ENCODE results near the gene PSTPIP1.

The PSTPIP1 gene

DNA sequence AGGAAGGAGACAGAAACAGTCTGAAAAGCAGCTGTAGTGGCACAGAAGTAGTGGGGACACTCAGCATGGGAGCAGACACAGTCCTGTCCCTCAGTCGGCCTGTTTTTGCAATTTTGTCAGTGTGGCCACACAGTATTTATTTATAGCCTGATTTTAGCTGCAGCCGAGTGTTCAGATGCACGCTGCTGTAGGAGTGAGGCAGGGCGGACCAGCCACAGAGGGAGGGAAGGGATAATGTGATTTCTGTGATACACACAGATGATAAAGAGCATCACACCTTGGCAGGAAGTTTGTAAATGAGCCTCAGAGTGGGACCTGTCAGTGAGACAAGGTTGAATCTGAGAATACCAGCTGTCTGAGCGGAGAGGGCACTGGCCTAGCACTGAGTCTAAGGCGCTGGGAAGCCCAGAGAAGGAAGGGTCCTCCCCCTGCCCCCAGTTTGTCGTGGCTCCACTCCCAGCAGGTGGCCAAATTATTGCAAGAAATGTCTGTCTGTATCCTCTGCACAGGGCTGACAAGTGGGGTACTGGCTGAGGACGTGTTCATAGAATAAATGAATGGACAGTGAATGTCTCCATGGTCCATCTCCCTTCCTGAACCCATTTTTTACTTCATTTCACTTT lies 3.8 kb downstream of the PSTPIP1 start:
- DNase-seq (ENCODE audit: low read depth in 2 of 2), result no peak

DNA sequence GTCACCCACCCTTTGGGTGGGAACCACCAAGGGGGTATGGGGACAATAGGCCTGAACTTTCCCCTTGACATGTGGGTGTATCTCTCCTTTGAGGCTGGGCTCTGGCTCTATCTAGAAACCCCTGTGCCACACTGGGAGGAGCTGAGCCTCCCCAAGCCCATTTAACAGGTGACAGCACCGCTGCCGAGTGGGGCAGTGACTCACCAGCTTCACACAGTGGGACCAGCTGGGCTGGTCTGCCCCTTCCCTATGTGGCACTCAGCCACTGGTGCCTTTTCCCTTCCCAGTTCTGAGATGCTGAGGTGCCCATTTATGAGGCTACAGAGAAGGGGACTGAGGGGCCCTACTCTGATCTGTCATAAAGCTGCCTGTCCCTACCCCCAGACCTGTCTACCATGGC lies 5.1 kb downstream of the PSTPIP1 start:
- DNase-seq (ENCODE audit: low read depth in 2 of 2), result no peak

GRCh38 chr15:77001351-77001750 lies 6.4 kb downstream of the PSTPIP1 start:
- no peak for DNase-seq (ENCODE audit: low read depth in 2 of 2)

DNA sequence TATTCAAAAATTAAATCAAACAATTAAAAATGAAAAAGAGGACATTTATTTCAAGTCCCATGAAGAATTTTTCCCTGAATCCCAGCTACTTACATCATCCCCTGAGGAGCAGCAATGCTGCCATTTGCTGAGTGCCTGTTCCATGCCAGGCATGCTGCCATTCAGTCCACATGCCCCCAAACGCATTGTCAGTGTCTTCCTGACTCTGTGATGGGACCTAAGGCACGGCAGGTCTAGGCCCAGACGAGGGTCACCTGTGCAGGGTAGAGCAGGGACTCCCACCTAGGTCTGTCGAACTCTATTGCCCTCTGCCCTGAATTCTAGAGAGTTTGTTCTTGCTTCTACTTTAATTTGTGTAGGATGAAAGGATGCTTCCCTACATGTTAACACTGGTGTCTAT lies 7.0 kb downstream of the PSTPIP1 start:
- DNase-seq (ENCODE audit: low read depth in 2 of 2), result no peak

DNA sequence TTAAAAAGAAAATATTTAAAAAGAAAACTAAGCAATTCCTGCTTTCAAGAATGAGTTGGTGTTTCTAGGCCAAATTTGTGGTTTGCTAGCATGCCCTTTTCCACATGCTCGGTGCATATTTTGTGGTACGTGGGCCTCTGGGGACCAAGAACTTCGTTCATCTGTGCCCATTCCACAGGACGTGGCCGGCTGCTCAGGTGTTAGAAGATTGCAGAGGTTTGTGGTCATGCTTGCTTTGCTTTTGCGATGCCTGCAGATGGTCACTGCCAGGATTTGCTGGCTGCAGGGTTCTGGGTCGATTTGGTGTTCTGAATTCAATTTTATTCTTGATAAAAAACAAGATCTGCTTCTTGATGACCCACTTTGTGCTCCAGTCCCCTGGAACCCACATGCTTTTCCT lies 7.5 kb downstream of the PSTPIP1 start:
- DNase-seq (ENCODE audit: low read depth in 2 of 2), result no peak

DNA sequence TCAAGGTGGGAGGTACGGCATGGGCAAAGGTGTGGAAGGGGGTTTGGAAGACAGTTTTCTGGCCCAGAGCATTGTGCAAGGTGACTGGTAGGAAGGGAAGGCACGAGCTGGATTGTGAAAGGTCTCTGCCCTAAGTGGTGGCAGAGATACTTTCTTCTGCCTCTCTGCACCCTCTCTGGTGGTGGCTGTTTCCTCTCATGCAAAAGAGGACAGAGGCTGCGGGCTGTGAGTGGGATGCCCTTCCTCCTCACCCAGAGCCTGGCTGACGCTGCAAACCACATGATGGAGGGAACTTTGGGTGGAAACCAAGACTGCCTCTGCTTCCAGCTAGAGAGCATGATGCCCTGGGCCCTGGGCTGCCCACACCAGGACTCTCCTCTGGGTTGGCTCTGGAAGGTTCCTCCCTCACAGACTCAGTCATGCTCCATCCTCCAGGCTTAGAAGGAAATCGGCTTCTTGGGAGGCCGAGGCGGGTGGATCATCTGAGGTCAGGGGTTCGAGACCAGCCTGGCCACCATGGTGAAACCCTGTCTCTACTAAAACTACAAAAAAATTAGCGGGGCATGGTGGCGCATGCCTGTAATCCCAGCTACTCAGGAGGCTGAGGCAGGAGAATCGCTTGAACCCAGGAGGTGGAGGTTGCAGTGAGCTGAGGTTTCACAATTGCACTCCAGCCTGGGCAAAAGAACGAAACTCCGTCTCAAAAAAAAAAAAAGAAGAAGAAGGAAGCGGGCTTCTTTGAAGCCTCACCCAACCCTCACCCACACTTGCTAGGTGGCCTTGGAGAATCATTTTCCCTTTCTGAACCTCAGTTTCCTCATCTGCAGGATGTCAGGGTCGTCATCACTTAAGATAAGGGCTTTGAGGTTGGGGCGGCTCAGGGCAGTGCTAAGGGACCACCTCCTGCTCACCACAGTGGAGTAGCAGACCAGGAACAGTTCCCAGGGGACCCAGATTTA lies 8.3 kb downstream of the PSTPIP1 start:
- no peak for DNase-seq (ENCODE audit: low read depth in 2 of 2)

- DNase-seq (ENCODE audit: low read depth in 2 of 2), result no peak
Observed at GRCh38 chr15:77004189-77004588, 9.3 kb downstream of the PSTPIP1 start.

DNA sequence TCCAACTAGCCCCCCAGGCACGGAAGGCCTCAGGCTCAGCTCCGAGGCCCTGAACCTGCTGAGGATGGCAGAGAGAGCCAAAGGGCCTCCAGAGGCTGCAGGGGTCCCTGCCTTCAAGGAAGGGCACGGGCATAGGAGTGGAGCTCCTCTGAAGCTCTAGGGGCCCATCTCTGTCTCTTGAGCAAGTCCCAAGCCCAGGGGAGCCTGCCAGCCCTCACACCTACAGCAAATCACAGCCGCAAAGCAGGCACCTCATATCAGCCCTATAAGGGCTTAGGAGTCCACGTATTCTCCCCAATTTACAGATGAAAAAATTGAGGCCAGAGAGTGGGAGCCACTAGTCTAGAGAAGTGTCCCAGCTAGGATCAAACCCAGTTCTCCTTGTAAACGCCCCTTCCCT lies 14.2 kb downstream of the PSTPIP1 start:
- no peak for DNase-seq (ENCODE audit: low read depth in 2 of 2)

- no peak for DNase-seq (ENCODE audit: low read depth in 2 of 2)
Observed at GRCh38 chr15:77009646-77010311, 14.9 kb downstream of the PSTPIP1 start.

- DNase-seq (ENCODE audit: low read depth in 2 of 2), result no peak
Observed at GRCh38 chr15:77010312-77010686, 15.4 kb downstream of the PSTPIP1 start.

DNA sequence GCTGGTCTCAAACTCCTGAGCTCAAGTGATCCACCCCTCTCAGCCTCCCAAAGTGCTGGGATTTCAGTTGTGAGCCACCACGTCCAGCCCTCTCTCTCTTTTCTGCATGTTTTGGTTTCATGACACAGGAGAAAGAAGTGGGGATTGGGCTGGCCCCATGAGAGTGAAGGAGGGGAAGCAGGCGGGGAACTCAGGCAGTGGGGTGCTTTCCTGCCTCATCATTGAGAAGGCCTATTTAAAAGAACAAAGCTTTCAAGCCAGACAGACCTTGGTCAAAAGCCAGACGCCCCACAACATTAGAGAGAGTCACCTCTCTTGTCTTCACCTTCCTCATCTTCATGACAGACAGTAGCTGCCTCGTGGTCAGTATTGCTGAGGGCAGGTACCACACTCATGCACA lies 15.9 kb downstream of the PSTPIP1 start:
- DNase-seq (ENCODE audit: low read depth in 2 of 2), result no peak

GRCh38 chr15:77012117-77012712 lies 17.3 kb downstream of the PSTPIP1 start:
- no peak for DNase-seq (ENCODE audit: low read depth in 2 of 2)

DNA sequence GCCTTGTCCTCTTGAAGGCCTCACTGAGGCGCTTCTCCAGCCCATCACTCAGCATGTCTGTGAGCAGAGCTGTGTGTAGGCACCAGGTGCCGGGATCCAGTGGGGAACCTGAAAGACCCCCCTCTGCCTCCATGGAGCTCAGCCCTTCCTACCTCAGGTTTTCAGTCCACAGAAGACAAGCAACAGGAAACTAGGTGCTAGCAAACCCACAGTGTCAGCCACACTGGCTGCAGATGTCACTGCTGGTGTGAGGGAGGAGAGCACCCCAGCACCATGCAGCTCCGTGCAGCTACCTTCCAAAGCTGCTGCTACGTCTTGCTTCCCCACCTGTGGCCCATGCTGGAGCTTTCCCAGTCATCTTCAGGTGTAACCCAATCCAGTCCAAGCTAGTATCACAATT lies 17.9 kb downstream of the PSTPIP1 start:
- no peak for DNase-seq (ENCODE audit: low read depth in 2 of 2)

GRCh38 chr15:77013776-77014131 lies 18.8 kb downstream of the PSTPIP1 start:
- DNase-seq (ENCODE audit: low read depth in 2 of 2), result peak; percentile 78 to 83

DNA sequence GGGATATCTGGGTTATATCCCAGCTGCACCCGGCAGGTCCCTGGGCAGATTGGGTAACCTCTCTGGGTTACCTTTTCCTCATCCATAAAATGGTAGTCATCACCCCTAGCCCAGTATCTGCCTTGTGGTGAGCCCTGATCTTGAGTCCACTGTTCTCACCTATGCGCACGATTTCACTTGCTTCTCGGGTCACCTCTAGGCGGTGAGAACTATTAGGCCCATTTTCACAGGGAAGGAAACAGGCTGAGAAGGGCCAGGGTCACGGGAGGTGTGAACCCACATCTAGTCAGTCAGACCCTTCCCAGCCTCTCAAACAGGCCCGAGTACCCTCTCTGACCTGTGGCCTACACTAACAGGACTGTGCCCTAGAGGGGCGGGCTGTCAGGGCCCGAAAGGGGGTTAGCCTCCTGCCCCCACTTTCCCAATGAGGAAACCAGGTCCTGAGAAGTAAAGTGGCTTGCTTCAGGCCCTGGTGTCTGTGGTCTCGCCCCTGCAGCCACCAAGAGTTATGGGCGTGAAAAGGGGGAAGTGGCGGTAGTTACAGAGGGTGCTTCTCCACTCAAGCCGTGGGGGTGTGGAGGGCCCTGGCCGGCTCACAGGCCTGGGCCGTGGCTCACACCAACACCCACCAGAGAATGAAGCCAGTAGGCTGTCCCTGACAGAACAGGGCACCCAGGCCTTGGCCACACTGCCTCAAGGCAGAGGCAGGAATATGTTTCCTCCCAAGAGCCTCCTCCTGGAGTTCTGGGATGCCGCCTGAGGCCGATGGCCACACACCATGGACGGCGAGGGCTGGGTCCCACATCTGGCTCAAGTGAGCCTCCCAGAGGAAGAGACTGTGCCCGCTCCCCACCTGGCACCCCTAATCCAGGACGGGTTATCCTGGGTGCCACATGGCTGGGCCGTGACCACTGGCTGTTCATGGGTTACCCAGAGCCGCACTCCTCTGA lies 19.5 kb downstream of the PSTPIP1 start:
- DNase-seq (ENCODE audit: low read depth in 2 of 2), result no peak

GRCh38 chr15:77015646-77016320 lies 20.9 kb downstream of the PSTPIP1 start:
- DNase-seq (ENCODE audit: low read depth in 2 of 2), result no peak

GRCh38 chr15:77016321-77016695 lies 21.4 kb downstream of the PSTPIP1 start:
- no peak for DNase-seq (ENCODE audit: low read depth in 2 of 2)

- DNase-seq (ENCODE audit: low read depth in 2 of 2), result no peak
Observed at GRCh38 chr15:77017091-77017660, 22.2 kb downstream of the PSTPIP1 start.

GRCh38 chr15:77017761-77018720 lies 23.1 kb downstream of the PSTPIP1 start:
- DNase-seq (ENCODE audit: low read depth in 2 of 2), result no peak

Data from stimulated activated CD8-positive, alpha-beta memory T cell treated with anti-CD3 and anti-CD28 coated beads, Interleukin-2, amount 100 ng/mL, for 1 hour (primary cell).